ENCODE measurements around the gene PLCXD3. TPM values are rescaled to one million over a fixed set of nuclear protein-coding genes. Genes with fewer than 3 reads are reported as not detected.
A peak's percentile ranks its signal among the peaks of the same experiment; 100 is the strongest.

Gene PLCXD3
- 0.52 TPM for total RNA-seq

- H3K9ac ChIP-seq (ENCODE audit: low read depth in 1 of 3, low read length in 3 of 3), result peak within 1 kb of the TSS in 1 of 3 donors; percentile 52
- no peaks in the 10 kb centered on the region for H3K36me3 ChIP-seq (ENCODE audit: control insufficient read depth in 3 of 3, insufficient read depth in 3 of 3, low read length in 3 of 3)
- no peak within 1 kb of the TSS for H3K27ac ChIP-seq (ENCODE audit: low read depth, low read length)
- peaks cover 10 to 14% (median 10%) of the 10 kb centered on the region in 3 donors for H3K4me1 ChIP-seq (ENCODE audit: control insufficient read depth in 3 of 3, insufficient read depth in 3 of 3, low read length in 3 of 3)
- peak within 1 kb of the TSS; percentile 63 to 68 (median 67) for H3K4me3 ChIP-seq (ENCODE audit: low read length in 3 of 3)
- peaks cover 14 to 20% (median 17%) of the 10 kb centered on the region in 3 donors for H3K27me3 ChIP-seq (ENCODE audit: control insufficient read depth in 3 of 3, insufficient read depth in 3 of 3, low read length in 3 of 3)
- H3K9me3 ChIP-seq (ENCODE audit: control insufficient read depth in 3 of 3, low read length in 3 of 3), result no peaks in the 10 kb centered on the region
Measured at GRCh38 chr5:41510176-41510831, at the start of gene PLCXD3. Gene PLCXD3, minus strand, starts transcription at chr5:41510601. Its CDS starts 75 bp downstream, at chr5:41510526.

DNA sequence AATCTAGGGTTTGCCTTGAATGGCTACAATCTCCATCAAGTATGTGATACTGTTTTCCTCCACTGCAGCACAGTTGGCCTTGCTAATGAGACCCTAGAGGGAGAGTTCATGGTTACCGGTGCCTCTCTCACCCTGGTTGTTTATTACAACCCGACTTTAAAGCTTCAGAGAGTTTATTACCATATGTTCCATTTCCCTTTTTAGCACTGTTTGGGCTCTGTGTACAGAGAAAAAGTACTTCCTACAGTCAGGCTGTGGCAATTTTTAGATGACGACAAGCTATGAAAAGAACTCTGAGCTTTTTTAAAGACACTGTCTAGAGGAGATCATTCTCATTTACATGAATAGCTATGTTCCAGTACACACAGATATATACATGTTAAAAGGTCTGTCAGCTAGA lies 48.8 kb upstream of the PLCXD3 start:
- Histone ChIP-seq H3K27ac (ENCODE audit: low read depth, low read length) (no peak overlapping the region), H3K4me3 (ENCODE audit: low read length in 3 of 3) (no peak overlapping the region), H3K27me3 (ENCODE audit: control insufficient read depth in 3 of 3, insufficient read depth in 3 of 3, low read length in 3 of 3) (no peaks in the 10 kb centered on the region), H3K4me1 (ENCODE audit: control insufficient read depth in 3 of 3, insufficient read depth in 3 of 3, low read length in 3 of 3) (no peaks in the 10 kb centered on the region), H3K9ac (ENCODE audit: low read depth in 1 of 3, low read length in 3 of 3) (no peak overlapping the region), H3K36me3 (ENCODE audit: control insufficient read depth in 3 of 3, insufficient read depth in 3 of 3, low read length in 3 of 3) (no peaks in the 10 kb centered on the region), H3K9me3 (ENCODE audit: control insufficient read depth in 3 of 3, low read length in 3 of 3) (no peaks in the 10 kb centered on the region)

- no peak overlapping the region for H3K4me3 ChIP-seq (ENCODE audit: low read length in 3 of 3)
- H3K9ac ChIP-seq (ENCODE audit: low read depth in 1 of 3, low read length in 3 of 3), result no peak overlapping the region
Measured at GRCh38 chr5:41558295-41558694, 47.9 kb upstream of the PLCXD3 start.

DNA sequence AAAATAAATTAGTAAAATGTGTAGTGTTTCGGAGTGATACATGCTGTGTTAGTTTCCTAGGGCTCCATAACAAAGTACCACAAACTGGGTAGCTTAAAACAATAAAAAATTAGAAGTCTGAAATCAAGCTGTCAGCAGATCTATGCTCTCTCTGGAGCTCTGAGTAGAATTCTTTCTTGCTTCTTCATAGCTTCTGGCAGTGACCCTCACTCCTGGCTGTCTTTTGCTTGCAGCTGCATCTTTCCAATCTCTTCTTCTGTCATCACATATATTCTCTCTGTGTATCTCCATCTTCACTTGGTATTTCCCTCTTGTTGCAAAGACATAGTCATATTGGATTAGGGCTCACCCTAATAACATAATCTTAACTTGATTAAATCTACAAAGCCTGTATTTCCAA lies 37.6 kb upstream of the PLCXD3 start:
- no peaks in the 10 kb centered on the region for H3K9me3 ChIP-seq (ENCODE audit: control insufficient read depth in 3 of 3, low read length in 3 of 3)
- H3K4me3 ChIP-seq (ENCODE audit: low read length in 3 of 3), result no peak overlapping the region
- H3K4me1 ChIP-seq (ENCODE audit: control insufficient read depth in 3 of 3, insufficient read depth in 3 of 3, low read length in 3 of 3), result no peaks in the 10 kb centered on the region
- no peaks in the 10 kb centered on the region for H3K36me3 ChIP-seq (ENCODE audit: control insufficient read depth in 3 of 3, insufficient read depth in 3 of 3, low read length in 3 of 3)
- no peaks in the 10 kb centered on the region for H3K27me3 ChIP-seq (ENCODE audit: control insufficient read depth in 3 of 3, insufficient read depth in 3 of 3, low read length in 3 of 3)
- no peak overlapping the region for H3K27ac ChIP-seq (ENCODE audit: low read depth, low read length)
- no peak overlapping the region for H3K9ac ChIP-seq (ENCODE audit: low read depth in 1 of 3, low read length in 3 of 3)

More at GRCh38 chr5:41558295-41558694, 47.9 kb upstream of the PLCXD3 start:
- no peaks in the 10 kb centered on the region for H3K36me3 ChIP-seq (ENCODE audit: control insufficient read depth in 3 of 3, insufficient read depth in 3 of 3, low read length in 3 of 3)
- H3K9me3 ChIP-seq (ENCODE audit: control insufficient read depth in 3 of 3, low read length in 3 of 3), result no peaks in the 10 kb centered on the region
- no peaks in the 10 kb centered on the region for H3K27me3 ChIP-seq (ENCODE audit: control insufficient read depth in 3 of 3, insufficient read depth in 3 of 3, low read length in 3 of 3)
- no peak overlapping the region for H3K27ac ChIP-seq (ENCODE audit: low read depth, low read length)
- no peaks in the 10 kb centered on the region for H3K4me1 ChIP-seq (ENCODE audit: control insufficient read depth in 3 of 3, insufficient read depth in 3 of 3, low read length in 3 of 3)

DNA sequence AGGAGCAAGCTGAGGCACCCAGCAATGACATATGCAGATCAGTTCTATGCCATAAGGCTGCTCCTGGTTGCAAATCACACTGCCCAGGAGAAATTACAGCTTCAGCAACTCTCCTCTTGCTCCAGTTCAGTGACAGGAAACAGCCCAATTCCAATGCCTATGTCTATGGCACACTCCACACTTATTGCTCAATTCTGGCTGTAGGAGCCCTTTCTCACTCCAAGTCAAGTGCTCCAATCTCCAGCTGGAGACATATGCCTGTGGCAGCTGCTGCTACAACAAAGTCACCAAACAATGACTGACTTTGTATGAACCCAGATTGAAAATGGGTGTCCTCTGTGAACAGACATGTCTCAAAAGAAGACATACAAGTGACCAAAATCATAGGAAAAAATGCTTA lies 31.8 kb upstream of the PLCXD3 start:
- Histone ChIP-seq H3K9ac (ENCODE audit: low read depth in 1 of 3, low read length in 3 of 3) (no peak overlapping the region), H3K27ac (ENCODE audit: low read depth, low read length) (no peak overlapping the region), H3K27me3 (ENCODE audit: control insufficient read depth in 3 of 3, insufficient read depth in 3 of 3, low read length in 3 of 3) (no peaks in the 10 kb centered on the region), H3K9me3 (ENCODE audit: control insufficient read depth in 3 of 3, low read length in 3 of 3) (peaks cover 0 to 2% (median 0%) of the 10 kb centered on the region in 3 donors), H3K4me1 (ENCODE audit: control insufficient read depth in 3 of 3, insufficient read depth in 3 of 3, low read length in 3 of 3) (no peaks in the 10 kb centered on the region), H3K36me3 (ENCODE audit: control insufficient read depth in 3 of 3, insufficient read depth in 3 of 3, low read length in 3 of 3) (no peaks in the 10 kb centered on the region), H3K4me3 (ENCODE audit: low read length in 3 of 3) (no peak overlapping the region)

- Histone ChIP-seq H3K36me3 (ENCODE audit: control insufficient read depth in 3 of 3, insufficient read depth in 3 of 3, low read length in 3 of 3) (no peaks in the 10 kb centered on the region), H3K9me3 (ENCODE audit: control insufficient read depth in 3 of 3, low read length in 3 of 3) (peaks cover 0 to 2% (median 0%) of the 10 kb centered on the region in 3 donors), H3K27me3 (ENCODE audit: control insufficient read depth in 3 of 3, insufficient read depth in 3 of 3, low read length in 3 of 3) (no peaks in the 10 kb centered on the region), H3K4me3 (ENCODE audit: low read length in 3 of 3) (no peak overlapping the region), H3K27ac (ENCODE audit: low read depth, low read length) (no peak overlapping the region), H3K9ac (ENCODE audit: low read depth in 1 of 3, low read length in 3 of 3) (no peak overlapping the region), H3K4me1 (ENCODE audit: control insufficient read depth in 3 of 3, insufficient read depth in 3 of 3, low read length in 3 of 3) (no peaks in the 10 kb centered on the region)
Measured at GRCh38 chr5:41539454-41539853, 29.1 kb upstream of the PLCXD3 start.

GRCh38 chr5:41537581-41537980 lies 27.2 kb upstream of the PLCXD3 start:
- H3K36me3 ChIP-seq (ENCODE audit: control insufficient read depth in 3 of 3, insufficient read depth in 3 of 3, low read length in 3 of 3), result no peaks in the 10 kb centered on the region
- H3K9me3 ChIP-seq (ENCODE audit: control insufficient read depth in 3 of 3, low read length in 3 of 3), result peaks cover 0 to 2% (median 0%) of the 10 kb centered on the region in 3 donors
- no peak overlapping the region for H3K4me3 ChIP-seq (ENCODE audit: low read length in 3 of 3)
- no peak overlapping the region for H3K9ac ChIP-seq (ENCODE audit: low read depth in 1 of 3, low read length in 3 of 3)
- no peak overlapping the region for H3K27ac ChIP-seq (ENCODE audit: low read depth, low read length)
- H3K4me1 ChIP-seq (ENCODE audit: control insufficient read depth in 3 of 3, insufficient read depth in 3 of 3, low read length in 3 of 3), result no peaks in the 10 kb centered on the region
- H3K27me3 ChIP-seq (ENCODE audit: control insufficient read depth in 3 of 3, insufficient read depth in 3 of 3, low read length in 3 of 3), result no peaks in the 10 kb centered on the region

GRCh38 chr5:41532485-41532884 lies 22.1 kb upstream of the PLCXD3 start:
- H3K36me3 ChIP-seq (ENCODE audit: control insufficient read depth in 3 of 3, insufficient read depth in 3 of 3, low read length in 3 of 3), result no peaks in the 10 kb centered on the region
- H3K4me1 ChIP-seq (ENCODE audit: control insufficient read depth in 3 of 3, insufficient read depth in 3 of 3, low read length in 3 of 3), result no peaks in the 10 kb centered on the region
- H3K9me3 ChIP-seq (ENCODE audit: control insufficient read depth in 3 of 3, low read length in 3 of 3), result no peaks in the 10 kb centered on the region
- H3K9ac ChIP-seq (ENCODE audit: low read depth in 1 of 3, low read length in 3 of 3), result no peak overlapping the region
- H3K27ac ChIP-seq (ENCODE audit: low read depth, low read length), result no peak overlapping the region
- no peaks in the 10 kb centered on the region for H3K27me3 ChIP-seq (ENCODE audit: control insufficient read depth in 3 of 3, insufficient read depth in 3 of 3, low read length in 3 of 3)
- H3K4me3 ChIP-seq (ENCODE audit: low read length in 3 of 3), result no peak overlapping the region

DNA sequence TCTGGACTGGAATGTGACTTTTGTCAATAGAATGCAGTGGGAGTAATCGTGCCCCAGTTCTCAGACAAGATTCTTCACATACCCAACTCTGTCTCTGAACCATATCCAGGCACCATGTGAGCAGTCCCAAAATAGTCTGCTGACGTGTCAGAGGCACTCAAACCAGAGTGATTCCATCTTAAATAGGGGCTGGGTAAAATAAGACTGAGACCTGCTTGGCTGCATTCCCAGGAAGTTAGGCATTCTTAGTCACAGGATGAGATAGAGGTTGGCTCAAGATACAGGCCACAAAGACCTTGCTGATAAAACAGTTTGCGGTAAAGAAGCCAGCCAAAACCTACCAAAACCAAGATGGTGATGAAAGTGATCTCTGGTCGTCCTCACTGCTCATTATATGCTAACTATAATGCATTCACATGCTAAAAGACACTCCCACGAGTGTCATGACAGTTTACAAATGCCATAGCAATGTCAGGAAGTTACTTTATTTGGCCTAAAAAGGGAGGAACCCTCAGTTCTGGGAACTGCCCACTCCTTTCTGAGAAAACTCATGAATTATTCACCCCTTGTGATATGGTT lies 16.9 kb upstream of the PLCXD3 start:
- no peaks in the 10 kb centered on the region for H3K27me3 ChIP-seq (ENCODE audit: control insufficient read depth in 3 of 3, insufficient read depth in 3 of 3, low read length in 3 of 3)
- H3K36me3 ChIP-seq (ENCODE audit: control insufficient read depth in 3 of 3, insufficient read depth in 3 of 3, low read length in 3 of 3), result no peaks in the 10 kb centered on the region
- no peak overlapping the region for H3K4me3 ChIP-seq (ENCODE audit: low read length in 3 of 3)
- no peaks in the 10 kb centered on the region for H3K9me3 ChIP-seq (ENCODE audit: control insufficient read depth in 3 of 3, low read length in 3 of 3)
- no peak overlapping the region for H3K9ac ChIP-seq (ENCODE audit: low read depth in 1 of 3, low read length in 3 of 3)
- H3K4me1 ChIP-seq (ENCODE audit: control insufficient read depth in 3 of 3, insufficient read depth in 3 of 3, low read length in 3 of 3), result no peaks in the 10 kb centered on the region
- H3K27ac ChIP-seq (ENCODE audit: low read depth, low read length), result no peak overlapping the region

DNA sequence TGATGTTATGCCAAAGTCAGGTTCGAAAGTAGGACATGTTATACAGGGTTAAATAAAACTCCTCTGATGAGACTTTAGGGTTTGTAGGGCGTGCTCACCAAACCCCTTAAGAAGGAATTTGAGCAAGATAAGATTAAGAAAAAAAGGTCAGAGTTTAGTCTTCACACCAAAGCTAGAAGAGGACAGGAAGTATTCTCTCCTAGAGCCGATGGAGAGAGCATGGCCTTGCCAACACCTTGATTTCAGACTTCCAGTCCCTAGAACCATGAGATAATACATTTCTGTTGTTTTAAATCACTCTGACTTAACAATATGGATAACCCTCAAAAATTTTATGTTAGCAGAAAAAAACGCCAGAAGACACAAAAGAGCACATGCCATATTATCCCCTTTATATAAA lies 16.3 kb upstream of the PLCXD3 start:
- no peak overlapping the region for H3K4me3 ChIP-seq (ENCODE audit: low read length in 3 of 3)
- H3K27ac ChIP-seq (ENCODE audit: low read depth, low read length), result no peak overlapping the region
- H3K27me3 ChIP-seq (ENCODE audit: control insufficient read depth in 3 of 3, insufficient read depth in 3 of 3, low read length in 3 of 3), result no peaks in the 10 kb centered on the region
- no peaks in the 10 kb centered on the region for H3K9me3 ChIP-seq (ENCODE audit: control insufficient read depth in 3 of 3, low read length in 3 of 3)
- no peaks in the 10 kb centered on the region for H3K36me3 ChIP-seq (ENCODE audit: control insufficient read depth in 3 of 3, insufficient read depth in 3 of 3, low read length in 3 of 3)
- no peaks in the 10 kb centered on the region for H3K4me1 ChIP-seq (ENCODE audit: control insufficient read depth in 3 of 3, insufficient read depth in 3 of 3, low read length in 3 of 3)
- no peak overlapping the region for H3K9ac ChIP-seq (ENCODE audit: low read depth in 1 of 3, low read length in 3 of 3)
